Pancreas (tissue), 10 donors: Measurements from ENCODE around the gene TREH. TPM values are rescaled to one million over a fixed set of nuclear protein-coding genes. Genes with fewer than 3 reads are reported as not detected.

ENCODE experiments used
- ATAC-seq, 4 donors: fragments of 200-7000 bp; cut with Tn5 transposase; one replicate each; pipeline versions ENCODE4 v1.8.0 to v1.9.1; 2020; ENCODE audit warnings: mild to moderate bottlenecking in 4 of 4, moderate library complexity in 4 of 4
- DNase-seq, 6 donors: peaks; one replicate each; pipeline ENCODE4 v3.0.0-alpha.2; 2020
- FAIRE-seq: peaks from 2 replicates; lab custom pipeline; 2012; peaks lifted over from hg19 to GRCh38; lab: Jason Lieb, UNC
- H3K27ac ChIP-seq, 4 donors: fragments of 200-600 bp; sonication (generic); 1 replicate in 3 of 4; 2 replicates in 1 of 4; pipeline versions ENCODE4 v1.5.0 to v1.8.0; 2020
- H3K27me3 ChIP-seq, 4 donors: fragments of 200-600 bp; one replicate each; pipeline ENCODE4 v1.8.0; 2021
- H3K36me3 ChIP-seq, 3 donors: fragments of 200-600 bp; sonication (generic) in 1 of 3; one replicate each; pipeline versions ENCODE4 v1.5.0 to v1.8.0; 2020 to 2021
- H3K4me1 ChIP-seq, 3 donors: fragments of 200-600 bp; one replicate each; pipeline ENCODE4 v1.8.0; 2021
- H3K4me3 ChIP-seq, 4 donors: fragments of 200-600 bp; sonication (generic) in 2 of 4; one replicate each; pipeline versions ENCODE4 v1.5.0 to v1.8.0; 2020 to 2021
- H3K9me3 ChIP-seq, 4 donors: fragments of 200-600 bp; one replicate each; pipeline ENCODE4 v1.8.0; 2021
- CTCF ChIP-seq, 4 donors: fragments of 200-600 bp; sonication (generic) in 3 of 4; IDR thresholded peaks; one replicate each; pipeline versions ENCODE4 v1.5.0 to v1.8.0; 2021; ENCODE audit warnings: antibody characterized with exemption in 4 of 4
- WGBS, 2 donors: extraction: QIAGEN DNeasy Blood & Tissue Kit; methylation state at CpG; one replicate each; pipeline ENCODE4 v1.1.7; 2013; 5-methylcytosine and 5-hydroxymethylcytosine counted together
- intact Hi-C, 3 donors: fragments of 100-400 bp; cut with DNase I; formaldehyde crosslinking; loops; one replicate each; pipeline versions ENCODE4 v1.11.1 to v1.14.2; 2022
- polyA plus RNA-seq, 2 donors: library from polyadenylated mRNA; stranded (reverse); fragments of 200-250 nt; gene quantifications; one replicate each; pipeline ENCODE4 v1.2.3, GENCODE V29; 2013
- total RNA-seq, 6 donors: library from RNA; stranded (reverse); fragmentation: NEBNext Ultra II Directional in 4 of 6; extraction: Animal tissue kit (Norgen Biotek cat#: 25700) in 4 of 6; gene quantifications; one replicate each; pipeline versions ENCODE4 v1.2.1 to v1.2.4, GENCODE V29; 2021 to 2023
- donor health status: healthy with polysubstance abuse.
- donor health status: DM: no; HTN: no; CAD: no; lungs with moderate emphysema.
- donor health status: DM: no; HTN: no; CAD: no.
- donor health status: control.
- donor health status: control.
- donor health status: Bipolar disorder and iron deficiency.
- donor health status: DM: yes; HTN: yes; CAD: no.
- donor health status: DM: no; HTN: no; CAD: no.
- donor health status: DM: no; HTN: no; CAD: no.
- donor health status: DM: yes; HTN: yes; CAD: no.

Gene TREH
- total and polyA plus RNA-seq, 8 donors = 0.14 to 4.7 (median 1.0) TPM

GRCh38 chr11:118643142-118643994 is 36.1 kb downstream of the TREH start:
- DNase-seq = peak in 3 of 6 donors; percentile 66 to 77 (median 73)
- no peak for TF ChIP-seq CTCF (IDR thresholded peaks at IDR 0.05)
- no peaks in the 10 kb centered on the region for H3K9me3 ChIP-seq
- no peaks in the 10 kb centered on the region for H3K27me3 ChIP-seq
- H3K4me3 ChIP-seq = no peak overlapping the region
- no peak for FAIRE-seq
- peak overlapping the region; percentile 29 to 43 (median 40) for H3K27ac ChIP-seq
- peaks cover 5 to 32% (median 19%) of the 10 kb centered on the region in 3 donors for H3K4me1 ChIP-seq
- 58 to 60% methylated on average over 11 of the region's 11 CpGs for WGBS, 2 donors
- H3K36me3 ChIP-seq = peaks cover 0 to 28% (median 9%) of the 10 kb centered on the region in 3 donors
- intact Hi-C loops = no loop called here
- ATAC-seq = peak; percentile 52 to 79 (median 59)

GRCh38 chr11:118641397-118642019 is 37.9 kb downstream of the TREH start:
- ATAC-seq = peak; percentile 71 to 82 (median 78)

GRCh38 chr11:118640332-118641154 is 38.9 kb downstream of the TREH start:
- no peaks in the 10 kb centered on the region for H3K9me3 ChIP-seq
- H3K27me3 ChIP-seq = no peaks in the 10 kb centered on the region
- peaks cover 0 to 29% (median 9%) of the 10 kb centered on the region in 3 donors for H3K36me3 ChIP-seq
- H3K4me1 ChIP-seq = peaks cover 6 to 35% (median 19%) of the 10 kb centered on the region in 3 donors
- intact Hi-C loops = no loop called here
- no peak for TF ChIP-seq CTCF (IDR thresholded peaks at IDR 0.05)
- H3K4me3 ChIP-seq = no peak overlapping the region
- FAIRE-seq = no peak
- 54 to 56% methylated on average over 5 of the region's 5 CpGs for WGBS, 2 donors
- no peak overlapping the region for H3K27ac ChIP-seq
- DNase-seq = peak in 1 of 6 donors; percentile 63
- peak in 2 of 4 donors; percentile 27 to 39 for ATAC-seq

More at GRCh38 chr11:118641397-118642019, 37.9 kb downstream of the TREH start:
- Histone ChIP-seq H3K27ac (no peak overlapping the region), H3K4me1 (peaks cover 5 to 32% (median 19%) of the 10 kb centered on the region in 3 donors), H3K9me3 (no peaks in the 10 kb centered on the region), H3K36me3 (peaks cover 0 to 27% (median 9%) of the 10 kb centered on the region in 3 donors), H3K4me3 (no peak overlapping the region), H3K27me3 (no peaks in the 10 kb centered on the region)
- intact Hi-C loops = no loop called here
- DNase-seq (peak; percentile 78 to 95 (median 87)), FAIRE-seq (no peak)
- no peak for TF ChIP-seq CTCF (IDR thresholded peaks at IDR 0.05)
- 49 to 54% methylated on average over 11 of the region's 11 CpGs for WGBS, 2 donors

- peaks cover 12 to 41% (median 19%) of the 10 kb centered on the region in 3 donors for H3K4me1 ChIP-seq
- peaks cover 0 to 26% (median 5%) of the 10 kb centered on the region in 3 donors for H3K36me3 ChIP-seq
- intact Hi-C loops = no loop called here
- H3K4me3 ChIP-seq = no peak overlapping the region
- ATAC-seq (no peak), FAIRE-seq (no peak), DNase-seq (no peak)
- TF ChIP-seq CTCF (IDR thresholded peaks at IDR 0.05) = no peak
- H3K27me3 ChIP-seq = no peaks in the 10 kb centered on the region
- no peak overlapping the region for H3K27ac ChIP-seq
- 79 to 85% methylated on average over 4 of the region's 4 CpGs for WGBS, 2 donors
- H3K9me3 ChIP-seq = no peaks in the 10 kb centered on the region
Measured at GRCh38 chr11:118639899-118640298, 39.6 kb downstream of the TREH start.
